Caki2 (cell line): ENCODE results near the gene PI16. TPM values are rescaled to one million over a fixed set of nuclear protein-coding genes. Genes with fewer than 3 reads are reported as not detected.

Source experiments
- DNase-seq: peaks from one replicate; pipeline ENCODE4 v3.0.0-alpha.2; 2015; ENCODE audit warnings: low read depth
- in situ Hi-C: cut with HindIII; loops from 2 replicates; pipeline ENCODE4 v1.10.0; 2016; ENCODE audit warnings: low sequenced_read_pairs, low pct_unique_long_range_greater_than_20kb, mixed read lengths
- total RNA-seq: library from RNA; depleted of rRNA; stranded (reverse); fragments of >200 nt; shearing (Covaris generic); gene quantifications from 2 replicates; pipeline ENCODE4 v1.2.3, GENCODE V29; 2014; ENCODE audit warnings: low replicate concordance; rRNA removed

The PI16 gene
- total RNA-seq, 1 experiment from 2014 or later = not detected

GRCh38 chr6:37006793-37007339 is 52.3 kb downstream of the PI16 start:
- no peak for DNase-seq
- in situ Hi-C loops = no loop called here

- in situ Hi-C loops = no loop called here
- no peak for DNase-seq
Measured at GRCh38 chr6:37007340-37008043, 53.0 kb downstream of the PI16 start.

- no peak for DNase-seq
- in situ Hi-C loops = no loop called here
Measured at GRCh38 chr6:37008484-37009465, 54.2 kb downstream of the PI16 start.

GRCh38 chr6:37010402-37010892 is 55.9 kb downstream of the PI16 start:
- in situ Hi-C loops = no loop called here
- DNase-seq = no peak

- no peak for DNase-seq
- in situ Hi-C loops = no loop called here
Measured at GRCh38 chr6:37011656-37012378, 57.3 kb downstream of the PI16 start.

- no peak for DNase-seq
- in situ Hi-C loops = no loop called here
Measured at GRCh38 chr6:37013516-37014491, 59.3 kb downstream of the PI16 start.

Other genes starting within 250 kb of the PI16 start
- not detected in 2 replicates for gene CPNE5, start 115.3 kb upstream of the PI16 start, total RNA-seq
- gene PPIL1, start 79.9 kb upstream of the PI16 start, total RNA-seq = 47.4 and 76.1 TPM in 2 replicates
- gene C6orf89, start 68.8 kb upstream of the PI16 start, total RNA-seq = 23.9 and 25.0 TPM in 2 replicates
- gene MTCH1, start 31.5 kb downstream of the PI16 start, total RNA-seq = 216 and 218 TPM in 2 replicates
- gene FGD2, start 50.9 kb downstream of the PI16 start, total RNA-seq = not detected in 2 replicates
- 17.0 and 21.5 TPM in 2 replicates for gene PIM1, start 215.4 kb downstream of the PI16 start, total RNA-seq